NCI-H2196 treated with DMSO at 0.1 percent for 48 hours (cell line): ENCODE measurements around the gene UVSSA.
A peak's percentile ranks its signal among the peaks of the same experiment; 100 is the strongest.
"Not testable (repeated sequence)": the region's sequence is repeated elsewhere in the genome, so short reads cannot be mapped to it uniquely, and the experiment has no call there.

ENCODE experiments used
- DNase-seq: peaks from one replicate; lab custom pipeline; 2025; ENCODE audit not compliant: unreplicated experiment; lab: John Stamatoyannopoulos, UW

UVSSA gene

DNA sequence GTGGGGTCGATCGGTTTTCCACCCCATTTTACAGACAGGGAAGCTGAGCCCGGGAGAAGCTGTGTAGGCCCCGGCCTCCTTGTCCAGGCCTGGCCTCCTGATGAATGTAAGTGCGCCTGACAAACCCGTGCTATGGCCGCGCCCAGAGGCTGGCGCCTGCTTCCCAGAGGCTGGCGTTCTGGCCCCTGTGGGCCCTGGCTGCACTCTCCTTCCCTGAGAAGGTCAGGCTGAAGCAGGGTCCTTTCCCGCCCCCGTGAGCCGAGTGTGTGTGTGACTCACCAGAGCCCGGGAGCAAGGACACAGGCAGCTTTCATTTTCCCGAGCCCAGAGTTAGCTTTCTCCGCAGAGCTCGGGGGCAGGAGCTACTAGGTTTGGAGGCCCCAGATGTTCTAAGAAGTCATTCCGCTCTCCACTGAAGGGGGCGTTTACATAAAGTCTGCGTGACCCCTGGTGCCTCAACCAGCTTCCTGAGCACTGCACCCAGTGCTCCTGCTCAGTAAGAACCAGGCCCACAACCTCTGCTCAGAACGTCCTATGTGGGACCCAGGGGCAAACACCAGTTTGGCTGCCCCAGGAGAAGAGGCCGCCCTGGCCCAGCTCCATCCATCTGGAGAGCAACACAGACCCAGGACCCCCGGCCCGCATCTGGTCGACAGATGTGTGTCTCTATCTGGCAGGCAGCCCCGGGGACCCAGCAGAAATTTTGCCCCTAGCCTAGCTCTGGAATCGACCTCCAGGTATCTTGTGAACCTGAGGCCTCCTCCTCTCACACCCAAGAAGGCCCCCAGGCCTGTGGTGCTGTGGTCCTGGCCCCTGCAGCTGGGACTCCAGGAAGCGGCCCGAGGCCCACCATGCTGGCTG, 13.6 kb downstream of the UVSSA start:
- no peak for DNase-seq

DNA sequence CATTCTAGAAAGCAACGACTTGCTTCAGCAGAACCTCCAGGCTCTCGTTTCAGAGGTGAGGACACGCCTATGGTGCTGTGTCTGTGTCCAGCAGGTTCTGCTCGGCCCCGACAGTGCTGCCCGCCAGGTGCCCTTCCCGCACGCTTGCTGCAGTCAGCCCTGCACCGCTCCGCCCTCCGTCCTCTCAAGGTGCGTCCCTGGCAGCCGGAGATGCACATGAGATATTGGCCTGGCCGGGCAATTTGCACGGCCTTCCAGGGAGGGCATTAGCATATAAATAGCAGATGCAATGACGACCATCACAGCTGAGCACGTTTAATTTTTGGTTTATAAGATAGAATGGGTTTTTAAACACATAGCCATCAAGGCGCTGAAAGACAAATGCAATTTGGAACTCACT, 14.4 kb downstream of the UVSSA start:
- no peak for DNase-seq

DNA sequence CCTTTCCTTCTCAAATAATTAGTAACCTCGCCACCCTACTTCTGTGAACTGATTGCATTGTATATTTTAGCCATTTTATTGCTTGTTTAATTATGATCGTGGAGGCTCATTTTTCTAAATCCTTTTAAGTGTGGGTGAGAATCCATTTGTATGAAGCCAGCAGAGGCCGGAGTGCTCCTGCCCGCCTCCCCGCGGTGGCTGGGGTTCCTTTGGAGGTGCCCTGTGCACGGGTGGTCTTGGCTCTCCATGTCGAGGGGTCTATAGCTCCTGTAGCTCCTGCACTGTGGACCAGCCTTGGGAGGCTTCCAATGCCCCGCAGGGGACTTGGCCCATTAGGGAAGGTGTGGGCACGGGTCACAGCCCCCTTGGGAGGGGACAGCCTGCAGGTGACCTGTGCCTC, 15.0 kb downstream of the UVSSA start:
- DNase-seq = no peak

DNA sequence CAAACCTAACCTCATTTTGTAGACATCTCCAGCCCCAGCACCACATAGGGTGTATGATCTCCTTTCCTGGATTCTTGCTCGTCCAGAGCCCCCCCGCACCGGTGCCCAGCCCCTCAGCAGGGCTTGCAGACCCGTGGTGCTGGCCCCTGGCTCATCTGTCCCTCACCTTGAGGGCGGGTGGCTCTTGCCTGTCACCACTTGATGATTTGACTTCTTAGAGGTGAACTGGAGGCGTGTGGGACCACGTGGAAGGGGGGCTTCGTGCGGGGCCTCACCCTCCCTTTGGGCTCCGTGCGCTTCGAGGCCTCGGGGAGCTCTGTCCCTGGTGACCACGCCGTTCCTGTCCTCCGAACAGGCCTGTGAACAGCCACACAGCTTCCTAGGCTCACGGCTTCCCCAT, 15.5 kb downstream of the UVSSA start:
- DNase-seq = no peak

DNA sequence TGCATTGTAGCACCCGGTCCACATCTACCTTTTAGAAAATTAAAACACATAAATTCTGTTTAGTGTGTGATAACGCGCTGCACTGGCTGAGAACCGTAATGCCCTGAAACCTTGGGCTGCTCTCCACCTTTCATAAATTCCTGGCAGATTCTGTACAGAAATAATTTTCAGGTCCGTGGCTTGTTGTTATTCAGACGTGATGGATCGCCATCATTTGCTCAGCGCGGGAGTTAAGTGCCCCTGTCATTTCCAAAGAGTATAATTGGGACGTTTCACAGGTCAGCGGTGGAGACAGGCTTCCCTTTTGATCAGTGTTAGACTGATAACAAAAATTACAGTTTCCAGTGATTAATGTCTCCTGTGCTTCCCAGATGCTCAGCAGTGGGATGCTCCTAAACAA, 16.5 kb downstream of the UVSSA start:
- no peak for DNase-seq

DNA sequence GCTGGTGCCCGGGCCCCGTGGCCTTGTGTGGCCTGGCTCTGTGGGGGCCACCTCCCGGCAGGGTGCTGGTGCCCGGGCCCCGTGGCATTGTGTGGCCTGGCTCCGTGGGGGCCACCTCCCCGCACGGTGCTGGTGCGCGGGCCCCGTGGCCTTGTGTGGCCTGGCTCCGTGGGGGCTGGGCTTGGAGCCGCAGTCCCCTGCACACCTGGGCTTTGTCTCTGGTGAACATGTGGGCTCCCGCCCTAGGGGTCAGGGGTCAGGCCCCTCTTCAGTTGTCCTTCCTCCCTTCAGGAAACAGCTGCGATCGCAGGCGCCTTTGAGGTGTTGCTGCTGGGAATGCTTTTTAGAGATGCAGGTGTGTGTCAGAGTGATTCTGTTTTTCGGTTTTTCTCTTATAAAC, 17.2 kb downstream of the UVSSA start:
- DNase-seq = no peak

DNA sequence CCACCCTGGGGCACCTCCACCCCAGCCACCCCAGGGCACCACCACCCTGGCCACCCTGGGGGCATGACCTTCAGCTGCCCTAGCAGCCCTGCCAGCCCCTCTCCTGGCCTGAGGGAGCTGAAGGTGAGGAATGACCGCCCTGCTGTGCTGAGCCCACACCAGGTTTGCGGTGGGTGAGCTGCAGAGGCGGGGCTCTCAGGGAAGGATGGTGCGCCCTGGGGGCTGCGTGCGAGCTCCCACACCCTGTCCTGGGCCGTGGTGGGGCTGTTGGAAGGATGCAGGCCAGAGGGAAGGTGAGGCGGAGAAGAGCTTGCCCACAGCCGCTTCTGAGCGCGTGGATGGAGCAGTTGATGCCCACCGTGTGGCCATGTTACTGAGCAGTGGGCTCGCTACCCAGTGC, 17.7 kb downstream of the UVSSA start:
- DNase-seq = no peak

DNA sequence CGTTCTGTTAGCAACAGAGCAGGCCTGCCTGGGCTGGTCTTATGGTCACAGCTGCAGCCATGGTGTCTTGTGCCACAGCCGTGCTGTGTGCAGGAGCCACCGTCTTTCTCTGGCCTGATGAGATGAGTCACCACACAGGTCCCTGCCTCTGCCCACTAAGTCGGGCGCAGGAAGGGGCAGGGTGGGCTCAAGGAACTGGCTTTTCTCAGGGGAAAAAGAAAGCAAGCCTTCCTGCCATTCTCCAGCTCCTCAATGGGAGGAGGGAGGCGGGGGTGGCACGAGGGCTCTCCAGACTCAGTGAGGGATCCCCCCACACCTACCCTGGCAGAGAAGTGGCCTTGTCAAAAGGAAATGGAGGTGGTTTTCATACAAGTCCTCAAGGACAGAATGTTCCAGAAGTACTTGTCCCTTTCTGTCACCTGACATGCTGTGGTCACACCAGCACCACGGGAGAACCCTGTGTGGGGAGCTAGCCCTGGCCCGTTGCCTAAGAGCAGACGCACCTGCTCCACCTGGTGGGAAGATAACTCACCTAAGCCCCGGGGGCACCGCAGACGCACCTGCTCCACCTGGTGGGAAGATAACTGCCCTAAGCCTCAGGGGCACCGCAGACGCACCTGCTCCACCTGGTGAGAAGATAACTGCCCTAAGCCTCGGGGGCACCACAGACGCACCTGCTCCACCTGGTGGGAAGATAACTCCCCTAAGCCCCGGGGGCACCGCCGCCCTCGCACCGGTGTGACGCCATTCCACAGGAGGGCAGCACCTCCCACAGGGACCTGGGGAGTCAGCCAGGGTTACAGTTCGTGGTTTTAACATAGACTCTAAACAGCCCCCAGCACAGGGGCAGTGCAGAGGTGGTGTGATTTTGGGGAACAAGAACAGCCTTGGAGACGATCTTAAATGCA, 18.5 kb downstream of the UVSSA start:
- DNase-seq = peak; percentile 30

DNA sequence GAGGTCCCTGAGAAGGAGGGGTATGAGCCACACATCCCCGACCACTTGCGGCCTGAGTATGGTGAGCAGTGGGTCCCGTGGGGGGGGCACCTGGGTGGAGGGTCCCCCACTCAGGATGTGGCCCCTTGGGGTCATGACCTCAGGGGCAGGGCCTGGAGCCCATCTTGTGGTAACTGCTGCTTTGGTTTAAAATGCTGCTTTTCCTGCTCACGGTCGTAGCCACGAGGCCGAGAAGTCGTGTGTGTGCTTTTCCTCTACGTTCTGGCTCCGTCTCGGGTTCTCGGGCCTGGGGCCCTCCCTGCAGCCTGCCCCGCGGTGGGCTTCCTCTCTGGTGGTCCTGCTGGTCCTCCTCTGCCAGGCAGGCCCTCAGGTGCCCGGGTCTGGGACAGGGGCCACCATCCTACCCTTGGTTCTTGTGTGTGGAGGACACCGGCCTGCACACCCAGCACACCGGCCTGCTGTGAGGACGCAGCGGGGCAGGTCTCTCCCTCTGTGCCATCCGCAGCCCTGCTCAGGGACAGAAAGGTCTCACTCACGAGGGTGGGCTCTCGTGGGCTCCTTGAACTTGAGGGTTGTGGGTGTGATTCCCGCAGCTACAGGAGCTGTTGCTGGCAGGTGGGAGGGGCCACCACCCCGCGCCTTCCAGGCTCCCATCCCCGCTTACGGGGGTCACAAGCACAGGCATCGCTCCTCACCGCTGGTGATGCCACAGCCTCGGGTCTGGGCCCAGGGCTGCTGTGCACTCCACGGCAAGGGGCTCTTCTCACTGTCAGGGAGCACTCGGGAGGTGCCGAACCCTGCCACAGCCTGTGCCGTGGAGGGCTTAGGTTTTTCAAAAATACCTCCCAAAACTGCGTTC, 19.6 kb downstream of the UVSSA start:
- no peak for DNase-seq

DNA sequence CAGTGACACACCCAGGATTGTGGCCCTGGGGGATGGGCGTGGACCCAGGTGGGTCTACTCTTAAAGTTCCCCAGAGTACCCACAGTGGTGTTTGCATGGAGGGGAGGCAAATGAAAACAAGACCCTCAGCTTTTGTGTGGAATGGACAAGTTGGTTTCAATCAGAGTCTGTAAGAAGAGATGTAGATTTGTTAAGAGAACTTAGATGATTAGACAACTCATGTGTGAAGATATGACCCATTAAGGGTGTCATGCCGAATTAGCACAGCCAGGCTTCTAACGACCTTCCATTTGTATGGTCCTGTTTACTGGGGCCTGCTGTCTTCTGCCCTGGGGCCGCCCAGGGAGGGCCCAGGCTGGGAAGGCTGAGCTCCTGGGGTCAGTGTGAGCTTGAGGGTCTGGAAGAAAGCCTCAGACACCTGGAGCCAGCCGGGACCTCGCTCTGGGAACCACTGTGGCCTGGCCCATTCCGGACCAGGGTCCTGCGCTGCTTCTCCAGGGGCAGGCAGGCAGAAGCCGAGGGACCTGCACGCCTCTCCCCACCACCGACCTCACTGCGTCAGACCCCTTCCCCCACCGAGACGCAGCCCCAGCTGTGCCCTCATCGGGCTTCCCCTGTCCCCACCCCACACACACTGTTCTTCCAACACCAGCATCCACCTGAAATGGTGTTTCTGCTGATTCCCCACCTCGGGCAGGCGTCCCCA, 20.4 kb downstream of the UVSSA start:
- no peak for DNase-seq

DNA sequence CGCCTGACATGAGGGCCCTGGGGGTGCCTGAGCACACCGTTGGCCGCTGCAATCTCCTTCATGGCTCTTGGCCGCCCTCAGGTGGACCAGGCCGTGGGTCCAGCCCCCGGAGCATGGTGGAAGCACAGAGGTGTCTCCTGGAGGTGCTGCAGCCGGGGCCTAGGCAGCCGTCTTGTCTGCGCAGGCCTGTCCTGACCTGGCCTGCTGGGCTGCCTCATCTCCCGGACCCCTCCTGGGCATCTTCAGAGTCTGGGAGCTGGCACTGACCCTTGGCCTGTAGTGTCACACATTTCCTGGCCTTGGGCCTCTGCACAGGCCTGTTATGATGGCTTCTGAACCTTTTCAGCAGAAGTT, 20.9 kb downstream of the UVSSA start:
- no peak for DNase-seq

DNA sequence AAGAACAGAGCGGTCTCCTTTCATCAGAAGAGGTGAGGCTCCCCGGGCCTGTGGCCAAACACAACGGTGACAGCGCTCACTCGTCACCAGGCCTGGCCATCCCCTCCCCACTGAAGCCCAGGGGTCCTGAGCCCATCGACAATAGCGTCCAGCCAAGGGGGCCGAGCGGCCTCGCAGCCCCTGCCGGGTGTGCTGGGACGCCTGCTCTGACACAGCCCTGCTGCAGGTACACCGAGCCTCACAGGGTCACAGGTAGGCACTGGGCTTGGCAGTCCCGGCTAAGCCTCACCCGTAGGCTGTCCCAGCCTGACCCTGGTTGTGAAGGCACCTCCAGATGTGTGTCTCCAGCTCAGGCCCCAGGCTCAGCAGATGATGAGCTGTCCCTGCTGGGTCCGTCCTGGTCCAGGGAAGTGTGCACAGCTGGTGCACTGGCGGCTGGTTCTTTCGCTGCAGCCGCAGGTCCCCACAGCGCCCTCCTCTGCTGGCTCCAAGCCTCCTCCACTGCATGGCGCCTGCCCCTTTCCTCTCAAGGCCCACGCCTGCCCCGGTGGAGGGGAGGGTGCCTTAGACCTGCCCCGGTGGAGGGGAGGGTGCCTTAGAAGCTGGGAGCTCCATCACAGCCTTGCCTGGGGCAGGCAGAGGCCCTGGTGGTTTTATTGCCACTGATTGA, 21.5 kb downstream of the UVSSA start:
- no peak for DNase-seq

DNA sequence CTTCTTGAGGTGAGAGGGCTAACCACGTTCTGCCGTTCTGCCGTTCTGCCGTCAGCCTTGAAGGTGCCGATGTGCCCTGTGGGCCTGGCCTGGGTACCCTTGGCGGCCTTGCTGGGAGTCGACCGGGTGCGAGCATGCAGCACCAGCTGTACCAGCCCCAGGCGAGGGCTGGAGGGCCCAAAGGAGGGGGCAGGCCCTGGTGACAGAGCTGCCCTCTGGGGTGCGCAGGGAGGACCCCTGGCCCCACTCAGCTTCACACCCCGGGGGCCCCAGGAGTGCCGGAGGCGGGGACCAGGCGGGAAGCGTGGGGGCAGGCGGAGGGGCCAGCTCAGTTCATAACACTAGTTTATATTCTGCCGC, 22.1 kb downstream of the UVSSA start:
- DNase-seq = no peak

DNA sequence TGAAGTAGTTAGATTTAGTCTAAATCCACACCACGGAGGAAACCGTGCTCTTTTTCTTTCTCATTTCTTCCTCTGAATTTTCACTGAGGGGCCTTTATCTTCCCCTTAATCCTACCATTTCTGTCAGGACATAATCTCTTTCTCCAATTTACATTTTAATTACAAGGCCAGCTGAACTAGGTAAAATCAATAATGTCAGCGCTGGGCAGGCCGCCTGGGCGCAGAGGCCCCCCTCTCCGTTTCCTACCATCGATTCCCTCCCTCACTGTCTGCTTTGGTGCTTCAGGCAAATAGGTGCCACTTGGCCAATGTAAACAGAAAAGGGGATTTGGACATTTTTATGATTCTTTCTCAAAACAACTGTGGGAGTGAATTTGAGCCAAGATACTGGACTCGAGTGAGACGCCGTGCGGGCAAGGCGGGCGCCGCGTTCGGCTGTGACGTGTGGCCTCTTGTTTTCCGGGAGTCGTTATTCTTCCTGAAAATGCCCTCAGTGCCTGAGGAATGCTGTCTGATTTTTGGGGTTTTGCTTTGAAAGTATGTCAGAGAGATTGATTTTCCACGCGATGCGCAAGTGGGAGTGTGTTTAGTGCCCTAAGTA, 22.6 kb downstream of the UVSSA start:
- no peak for DNase-seq

DNA sequence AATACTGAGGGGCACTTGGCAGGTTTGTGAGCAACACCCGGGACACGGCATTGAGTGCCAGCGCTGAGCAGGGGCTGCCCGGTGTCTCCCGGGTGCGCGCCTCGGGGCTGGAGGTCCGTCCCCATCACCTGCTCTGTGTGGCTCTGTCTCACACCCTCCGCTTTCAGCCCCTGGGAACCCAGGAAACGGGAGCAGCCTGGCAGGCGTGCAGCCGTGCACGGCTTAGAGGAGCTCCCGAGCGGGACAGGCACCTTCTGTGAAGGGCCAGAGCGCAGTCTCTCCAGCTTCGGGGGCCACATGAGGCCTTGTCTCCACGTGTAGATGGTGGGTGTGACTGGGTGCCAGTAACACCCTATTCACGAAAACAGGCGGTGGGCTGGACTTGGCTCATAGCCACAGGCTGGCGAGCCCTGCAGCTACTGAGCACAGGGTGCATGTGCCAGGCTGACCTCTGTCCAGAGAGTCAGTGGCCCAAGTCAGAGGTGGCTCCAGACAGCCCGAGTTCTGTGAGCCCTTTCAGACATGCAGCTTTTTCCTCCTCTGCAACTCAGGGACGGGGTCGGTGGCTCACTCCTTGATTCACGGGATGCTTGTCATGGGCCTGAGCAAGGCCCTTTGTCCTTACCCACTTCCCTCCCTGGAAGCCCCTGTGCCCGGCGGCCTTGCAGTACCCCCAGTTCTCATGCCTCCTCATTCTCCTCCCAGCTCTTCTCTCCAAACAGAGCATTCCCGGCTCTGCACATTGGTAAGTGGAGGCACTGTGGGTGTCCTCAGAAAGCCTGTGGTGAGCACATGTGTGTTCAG, 23.5 kb downstream of the UVSSA start:
- DNase-seq = no peak

DNA sequence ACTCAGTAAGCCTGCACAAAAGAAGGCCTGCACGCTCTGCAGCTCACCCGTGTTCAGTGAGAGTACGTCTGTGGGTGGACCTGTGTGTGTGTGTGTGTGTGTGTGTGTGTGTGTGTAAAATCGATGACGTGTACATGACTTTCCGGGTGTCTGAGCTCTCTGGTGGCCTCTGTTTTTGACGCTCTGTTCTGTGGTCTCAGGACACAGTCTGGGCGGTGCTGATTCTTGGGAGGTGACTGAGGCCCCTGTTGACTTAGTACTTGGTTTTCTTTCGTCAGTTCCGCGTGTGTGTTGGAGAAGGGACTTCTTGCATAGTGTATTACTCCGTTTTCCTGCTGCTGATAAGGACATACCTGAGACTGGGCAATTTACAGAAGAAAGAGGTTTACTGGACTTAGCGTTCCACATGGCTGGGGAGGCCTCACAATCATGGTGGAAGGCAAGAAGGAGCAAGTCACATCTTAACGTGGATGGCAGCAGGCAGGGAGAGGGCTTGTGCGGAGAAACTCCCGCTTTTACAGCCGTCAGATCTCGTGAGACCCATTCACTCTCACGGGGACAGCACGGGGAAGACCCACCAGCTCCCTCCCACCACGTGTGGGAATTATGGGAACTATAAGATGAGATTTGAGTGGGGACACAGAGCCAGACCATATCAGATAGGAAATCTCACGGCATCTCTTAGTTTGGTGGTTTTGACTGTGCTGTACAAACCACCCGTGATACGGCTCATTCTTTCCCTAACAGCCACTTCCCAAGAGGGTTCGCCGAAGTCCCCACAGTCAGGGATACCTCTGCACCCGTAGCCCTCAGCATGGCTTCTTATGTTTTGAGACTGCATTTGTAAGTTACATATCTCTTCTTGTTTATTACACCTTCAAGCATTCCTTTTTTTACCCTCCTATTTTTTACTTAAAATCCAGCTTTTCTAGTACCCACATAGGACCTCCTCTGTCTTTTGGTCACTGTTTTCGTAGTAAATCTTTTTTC, 24.5 kb downstream of the UVSSA start:
- no peak for DNase-seq

DNA sequence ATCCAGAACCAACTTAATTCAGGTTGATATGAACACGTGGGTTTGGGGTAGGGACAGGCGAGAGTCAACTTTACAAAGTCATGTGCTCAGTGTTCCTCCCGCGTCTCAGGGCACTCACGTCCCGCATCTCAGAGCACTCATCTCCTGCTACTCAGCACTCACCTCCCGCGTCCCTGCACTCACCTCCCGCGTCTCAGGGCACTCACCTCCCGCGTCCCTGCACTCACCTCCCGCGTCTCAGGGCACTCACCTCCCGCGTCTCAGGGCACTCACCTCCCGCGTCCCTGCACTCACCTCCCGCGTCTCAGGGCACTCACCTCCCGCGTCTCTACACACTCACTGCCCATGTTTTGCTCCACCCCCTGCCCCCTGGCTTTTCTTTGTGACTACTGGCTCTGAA, 25.6 kb downstream of the UVSSA start:
- not testable (repeated sequence) for DNase-seq
